ENCODE data around the gene ZNF107.

- TF ChIP-seq CTCF (IDR thresholded peaks at IDR 0.05) (no peak), POLR2A (IDR thresholded peaks at IDR 0.05) (no peak), POLR2AphosphoS5 (IDR thresholded peaks at IDR 0.05) (no peak)
These were observed 9.4 kb upstream of the ZNF107 start for GRCh38 chr7:64656489-64656888.
